OCI-M1 (cell line): ENCODE data around the gene XPO6.

ENCODE experiments used
- DNase-seq: peaks from one replicate; lab custom pipeline; 2025; lab: John Stamatoyannopoulos, UW

XPO6 gene

GRCh38 chr16:28090646-28091377 is 121.0 kb downstream of the XPO6 start:
- DNase-seq: no peak

- no peak for DNase-seq
Observed at GRCh38 chr16:28089992-28090365, 121.8 kb downstream of the XPO6 start.

- DNase-seq: no peak
Observed at GRCh38 chr16:28089205-28089991, 122.4 kb downstream of the XPO6 start.

- DNase-seq: no peak
Observed at GRCh38 chr16:28087675-28088300, 124.0 kb downstream of the XPO6 start.

GRCh38 chr16:28087140-28087660 is 124.6 kb downstream of the XPO6 start:
- DNase-seq: no peak

- DNase-seq: no peak
Observed at GRCh38 chr16:28086186-28087139, 125.3 kb downstream of the XPO6 start.

GRCh38 chr16:28085389-28086171 is 126.2 kb downstream of the XPO6 start:
- DNase-seq: no peak

- no peak for DNase-seq
Observed at GRCh38 chr16:28084209-28084608, 127.6 kb downstream of the XPO6 start.

GRCh38 chr16:28082624-28083023 is 129.1 kb downstream of the XPO6 start:
- no peak for DNase-seq

- no peak for DNase-seq
Observed at GRCh38 chr16:28081391-28081968, 130.3 kb downstream of the XPO6 start.

- DNase-seq: no peak
Observed at GRCh38 chr16:28078261-28078660, 133.5 kb downstream of the XPO6 start.

- no peak for DNase-seq
Observed at GRCh38 chr16:28073836-28074235, 137.9 kb downstream of the XPO6 start.

GRCh38 chr16:28072087-28072486 is 139.7 kb downstream of the XPO6 start:
- no peak for DNase-seq

GRCh38 chr16:28069971-28070794 is 141.6 kb downstream of the XPO6 start:
- no peak for DNase-seq

GRCh38 chr16:28068976-28069375 is 142.8 kb downstream of the XPO6 start:
- no peak for DNase-seq

GRCh38 chr16:28067604-28068379 is 144.0 kb downstream of the XPO6 start:
- DNase-seq: no peak

- no peak for DNase-seq
Observed at GRCh38 chr16:28064706-28065249, 147.0 kb downstream of the XPO6 start.

- DNase-seq: no peak
Observed at GRCh38 chr16:28064150-28064549, 147.6 kb downstream of the XPO6 start.
